Mesendoderm (in vitro differentiated cells): ENCODE measurements around the gene CCDC40.
A peak's percentile ranks its signal among the peaks of the same experiment; 100 is the strongest.

ENCODE experiments used
- DNase-seq: peaks from one replicate; pipeline ENCODE4 v3.0.0; 2013
- H2AK5ac ChIP-seq: 2 replicates; pipeline ENCODE4 v1.6.1; 2013; ENCODE audit warnings: low read length, inconsistent platforms
- H2BK120ac ChIP-seq: 2 replicates; pipeline ENCODE4 v1.6.1; 2013; ENCODE audit warnings: low read depth, mild to moderate bottlenecking, low read length, moderate library complexity, mixed read lengths
- H2BK15ac ChIP-seq: replicated peaks from 2 replicates; pipeline ENCODE4 v1.6.1; 2013; ENCODE audit warnings: low read depth, mild to moderate bottlenecking, moderate library complexity
- H2BK5ac ChIP-seq: 2 replicates; pipeline ENCODE4 v1.6.1; 2013; ENCODE audit warnings: low read length, inconsistent platforms
- H3K18ac ChIP-seq: 2 replicates; pipeline ENCODE4 v1.6.1; 2013; ENCODE audit warnings: mild to moderate bottlenecking, low read length, mixed read lengths
- H3K23ac ChIP-seq: one replicate; pipeline ENCODE4 v1.6.1; 2013; ENCODE audit warnings: low read length
- H3K27ac ChIP-seq: 2 replicates; pipeline ENCODE4 v1.5.1; 2013; ENCODE audit warnings: low read depth, mild to moderate bottlenecking, inconsistent platforms, low read length, moderate library complexity
- H3K27me3 ChIP-seq: 2 replicates; pipeline ENCODE4 v1.6.1; 2013; ENCODE audit warnings: low read length, control low read depth, mild to moderate bottlenecking, inconsistent platforms; ENCODE audit not compliant: insufficient read depth, poor library complexity
- H3K36me3 ChIP-seq: 2 replicates; pipeline ENCODE4 v1.6.1; 2013; ENCODE audit warnings: low read length, inconsistent platforms; ENCODE audit not compliant: control insufficient read depth, insufficient read depth
- H3K4ac ChIP-seq: one replicate; pipeline ENCODE4 v1.6.1; 2013; ENCODE audit warnings: low read depth, mild to moderate bottlenecking, low read length, moderate library complexity
- H3K4me1 ChIP-seq: 2 replicates; pipeline ENCODE4 v1.6.1; 2013; ENCODE audit warnings: low read depth, low read length, inconsistent platforms; ENCODE audit not compliant: control insufficient read depth
- H3K4me2 ChIP-seq: 2 replicates; pipeline ENCODE4 v1.6.1; 2013; ENCODE audit warnings: low read length
- H3K4me3 ChIP-seq: 2 replicates; pipeline ENCODE4 v1.5.1; 2013; ENCODE audit warnings: mild to moderate bottlenecking, low read length
- H3K56ac ChIP-seq: one replicate; pipeline ENCODE4 v1.6.1; 2013; ENCODE audit warnings: low read length
- H3K79me1 ChIP-seq: 2 replicates; pipeline ENCODE4 v1.6.1; 2013; ENCODE audit warnings: low read length, inconsistent platforms
- H3K79me2 ChIP-seq: 2 replicates; pipeline ENCODE4 v1.6.1; 2013; ENCODE audit warnings: mild to moderate bottlenecking, low read length; ENCODE audit not compliant: control insufficient read depth, insufficient read depth
- H3K9ac ChIP-seq: 2 replicates; pipeline ENCODE4 v1.6.1; 2013; ENCODE audit warnings: low read length, inconsistent platforms
- H4K5ac ChIP-seq: one replicate; pipeline ENCODE4 v1.6.1; 2013; ENCODE audit warnings: low read length
- H4K8ac ChIP-seq: one replicate; pipeline ENCODE4 v1.6.1; 2013; ENCODE audit warnings: low read depth, mild to moderate bottlenecking, control low read depth, low read length, moderate library complexity
- WGBS: extraction: QIAGEN DNeasy Blood & Tissue Kit; methylation state at CpG from one replicate; pipeline ENCODE4 v1.1.7; 2013; ENCODE audit warnings: low lambda C conversion rate, missing lambda C conversion rate; ENCODE audit not compliant: insufficient coverage; ENCODE audit errors: extremely low coverage; 5-methylcytosine and 5-hydroxymethylcytosine counted together

Gene CCDC40

GRCh38 chr17:80110927-80111701, 74.7 kb downstream of the CCDC40 start:
- Histone ChIP-seq H3K18ac (no peak overlapping the region), H2BK5ac (no peak overlapping the region), H3K36me3 (no peaks in the 10 kb centered on the region), H3K27ac (no peak overlapping the region), H3K4me3 (no peak overlapping the region), H3K79me2 (no peaks in the 10 kb centered on the region), H3K9ac (no peak overlapping the region), H2BK15ac (no peak overlapping the region), H3K79me1 (no peaks in the 10 kb centered on the region), H4K5ac (no peak overlapping the region), H4K8ac (no peak overlapping the region), H3K27me3 (no peaks in the 10 kb centered on the region), H3K4ac (no peak overlapping the region), H2AK5ac (no peak overlapping the region), H2BK120ac (no peak overlapping the region), H3K4me2 (no peak overlapping the region), H3K56ac (no peak overlapping the region), H3K4me1 (no peaks in the 10 kb centered on the region), H3K23ac (no peak overlapping the region)
- DNase-seq, result no peak
- no CpG with 5 or more reads among the region's 21 CpGs for WGBS

- H2AK5ac ChIP-seq, result no peak overlapping the region
- no peak overlapping the region for H2BK120ac ChIP-seq
- no peak overlapping the region for H3K4ac ChIP-seq
- no peak overlapping the region for H3K18ac ChIP-seq
- no peak overlapping the region for H4K5ac ChIP-seq
- H3K36me3 ChIP-seq, result no peaks in the 10 kb centered on the region
- no peak overlapping the region for H3K4me3 ChIP-seq
- H4K8ac ChIP-seq, result no peak overlapping the region
- no peaks in the 10 kb centered on the region for H3K79me2 ChIP-seq
- H2BK15ac ChIP-seq, result no peak overlapping the region
- no peaks in the 10 kb centered on the region for H3K79me1 ChIP-seq
- H3K4me2 ChIP-seq, result no peak overlapping the region
- peak; percentile 15 for DNase-seq
- H2BK5ac ChIP-seq, result no peak overlapping the region
- H3K23ac ChIP-seq, result no peak overlapping the region
- no peaks in the 10 kb centered on the region for H3K4me1 ChIP-seq
- no peak overlapping the region for H3K27ac ChIP-seq
- WGBS, result no CpG with 5 or more reads among the region's 26 CpGs
- no peak overlapping the region for H3K9ac ChIP-seq
- H3K27me3 ChIP-seq, result no peaks in the 10 kb centered on the region
- H3K56ac ChIP-seq, result no peak overlapping the region
These were observed 75.4 kb downstream of the CCDC40 start for GRCh38 chr17:80111702-80112470.

GRCh38 chr17:80112471-80113032, 76.1 kb downstream of the CCDC40 start:
- no peak overlapping the region for H3K18ac ChIP-seq
- H3K9ac ChIP-seq, result no peak overlapping the region
- H3K27me3 ChIP-seq, result no peaks in the 10 kb centered on the region
- H2BK15ac ChIP-seq, result no peak overlapping the region
- H3K27ac ChIP-seq, result no peak overlapping the region
- no peak overlapping the region for H4K5ac ChIP-seq
- no peak overlapping the region for H3K56ac ChIP-seq
- H3K4ac ChIP-seq, result no peak overlapping the region
- H3K4me3 ChIP-seq, result no peak overlapping the region
- H3K36me3 ChIP-seq, result no peaks in the 10 kb centered on the region
- H3K79me1 ChIP-seq, result no peaks in the 10 kb centered on the region
- no peak overlapping the region for H2BK5ac ChIP-seq
- H3K23ac ChIP-seq, result no peak overlapping the region
- no peaks in the 10 kb centered on the region for H3K79me2 ChIP-seq
- H3K4me2 ChIP-seq, result no peak overlapping the region
- no peak overlapping the region for H4K8ac ChIP-seq
- no peaks in the 10 kb centered on the region for H3K4me1 ChIP-seq
- no CpG with 5 or more reads among the region's 24 CpGs for WGBS
- no peak overlapping the region for H2BK120ac ChIP-seq
- no peak for DNase-seq
- H2AK5ac ChIP-seq, result no peak overlapping the region

DNA sequence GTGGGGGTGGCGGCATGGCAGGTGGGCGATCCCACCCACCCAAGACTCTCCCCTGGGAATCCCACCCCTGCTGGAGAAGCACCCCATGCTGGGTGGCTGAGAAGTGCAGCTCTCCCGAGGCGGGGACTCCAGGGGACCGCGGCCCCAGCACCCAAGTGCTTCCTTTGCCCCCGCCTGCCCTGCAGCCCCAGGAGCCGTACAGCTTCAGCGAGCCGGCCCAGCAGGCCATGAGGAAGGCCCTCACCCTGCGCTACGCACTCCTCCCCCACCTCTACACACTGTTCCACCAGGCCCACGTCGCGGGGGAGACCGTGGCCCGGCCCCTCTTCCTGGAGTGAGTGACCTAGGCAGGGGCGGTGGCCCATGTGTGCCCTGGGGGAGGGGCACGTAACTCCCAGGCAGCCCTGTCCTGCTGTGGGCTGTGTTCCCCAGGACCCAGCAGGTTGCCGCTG, 76.6 kb downstream of the CCDC40 start:
- Histone ChIP-seq H3K18ac (no peak overlapping the region), H2BK120ac (no peak overlapping the region), H2BK5ac (no peak overlapping the region), H3K9ac (no peak overlapping the region), H3K4me1 (no peaks in the 10 kb centered on the region), H3K4ac (no peak overlapping the region), H4K5ac (no peak overlapping the region), H3K36me3 (no peaks in the 10 kb centered on the region), H3K4me2 (no peak overlapping the region), H3K27me3 (no peaks in the 10 kb centered on the region), H3K23ac (peak overlapping the region; percentile 66), H3K27ac (no peak overlapping the region), H3K79me2 (no peaks in the 10 kb centered on the region), H2BK15ac (no peak overlapping the region), H3K79me1 (no peaks in the 10 kb centered on the region), H4K8ac (no peak overlapping the region), H2AK5ac (no peak overlapping the region), H3K56ac (peak overlapping the region; percentile 42), H3K4me3 (no peak overlapping the region)
- peak; percentile 33 for DNase-seq
- WGBS, result no CpG with 5 or more reads among the region's 20 CpGs

GRCh38 chr17:80114758-80115157, 78.3 kb downstream of the CCDC40 start:
- Histone ChIP-seq H3K79me1 (no peaks in the 10 kb centered on the region), H3K18ac (no peak overlapping the region), H3K27ac (no peak overlapping the region), H2BK120ac (no peak overlapping the region), H2BK5ac (no peak overlapping the region), H4K5ac (no peak overlapping the region), H3K36me3 (no peaks in the 10 kb centered on the region), H3K4me1 (no peaks in the 10 kb centered on the region), H3K4ac (no peak overlapping the region), H3K4me2 (no peak overlapping the region), H2BK15ac (no peak overlapping the region), H3K79me2 (no peaks in the 10 kb centered on the region), H3K23ac (no peak overlapping the region), H3K4me3 (no peak overlapping the region), H2AK5ac (no peak overlapping the region), H3K56ac (no peak overlapping the region), H4K8ac (no peak overlapping the region), H3K27me3 (no peaks in the 10 kb centered on the region), H3K9ac (no peak overlapping the region)
- no peak for DNase-seq
- no CpG with 5 or more reads among the region's 7 CpGs for WGBS
